Mesenchymal stem cell (in vitro differentiated cells and primary cell): Measurements from ENCODE around the gene ZNF140.
A peak's percentile ranks its signal among the peaks of the same experiment; 100 is the strongest.

Source experiments
- DNase-seq: peaks from one replicate; pipeline ENCODE4 v3.0.0-alpha.2; 2013
- H2AFZ ChIP-seq: one replicate; pipeline ENCODE4 v1.6.1; 2013; ENCODE audit warnings: low read depth, mild to moderate bottlenecking, control low read depth, inconsistent platforms, low read length, moderate library complexity
- H2AK5ac ChIP-seq: 2 replicates; pipeline ENCODE4 v1.6.1; 2013; ENCODE audit warnings: low read length, moderate library complexity, mild to moderate bottlenecking, inconsistent platforms; ENCODE audit not compliant: severe bottlenecking
- H2BK120ac ChIP-seq: one replicate; pipeline ENCODE4 v1.6.1; 2013; ENCODE audit warnings: low read depth, mild to moderate bottlenecking, inconsistent platforms, low read length, moderate library complexity
- H2BK12ac ChIP-seq, 2 experiments: one replicate each; pipeline ENCODE4 v1.6.1; 2013; ENCODE audit warnings: inconsistent platforms in 2 of 2, low read length in 2 of 2, mild to moderate bottlenecking in 2 of 2, moderate library complexity in 2 of 2, control low read depth in 1 of 2
- H2BK15ac ChIP-seq: one replicate; pipeline ENCODE4 v1.6.1; 2013; ENCODE audit warnings: mild to moderate bottlenecking, low read depth, inconsistent platforms; ENCODE audit not compliant: poor library complexity, severe bottlenecking
- H2BK5ac ChIP-seq: 2 replicates; pipeline ENCODE4 v1.6.1; 2013; ENCODE audit warnings: low read depth, mild to moderate bottlenecking, low read length, control low read depth, inconsistent platforms; ENCODE audit not compliant: poor library complexity, severe bottlenecking
- H3K14ac ChIP-seq, 2 experiments: one replicate each; pipeline ENCODE4 v1.6.1; 2013; ENCODE audit warnings: inconsistent platforms in 2 of 2, low read length in 2 of 2, control low read depth in 1 of 2, mild to moderate bottlenecking in 1 of 2, moderate library complexity in 1 of 2
- H3K18ac ChIP-seq, 2 experiments: one replicate each; pipeline ENCODE4 v1.6.1; 2013; ENCODE audit warnings: inconsistent platforms in 2 of 2, low read length in 2 of 2, control low read depth in 1 of 2, low read depth in 1 of 2, mild to moderate bottlenecking in 1 of 2
- H3K23ac ChIP-seq, 2 experiments: one replicate each; pipeline ENCODE4 v1.6.1; 2013; ENCODE audit warnings: inconsistent platforms in 2 of 2, low read length in 2 of 2, mild to moderate bottlenecking in 2 of 2, moderate library complexity in 2 of 2, control low read depth in 1 of 2
- H3K27ac ChIP-seq: 2 replicates; pipeline ENCODE4 v1.5.1; 2013; ENCODE audit warnings: mild to moderate bottlenecking, moderate library complexity, low read length, control low read depth, inconsistent platforms; ENCODE audit not compliant: poor library complexity, severe bottlenecking
- H3K27me3 ChIP-seq, 2 experiments: 2 replicates each; pipeline versions ENCODE4 v1.6.1 to v1.7.0; 2013; ENCODE audit warnings: low read length in 2 of 2, mild to moderate bottlenecking in 2 of 2, moderate library complexity in 2 of 2, control low read depth in 1 of 2, inconsistent platforms in 1 of 2; ENCODE audit not compliant: control insufficient read depth in 1 of 2, insufficient read depth in 1 of 2
- H3K36me3 ChIP-seq, 2 experiments: 2 replicates each; pipeline versions ENCODE4 v1.6.1 to v1.7.0; 2013; ENCODE audit warnings: low read length in 2 of 2, control low read depth in 1 of 2, inconsistent platforms in 1 of 2, low read depth in 1 of 2, mild to moderate bottlenecking in 1 of 2; ENCODE audit not compliant: insufficient read depth in 2 of 2, control insufficient read depth in 1 of 2
- H3K4ac ChIP-seq, 2 experiments: one replicate each; pipeline ENCODE4 v1.6.1; 2013; ENCODE audit warnings: inconsistent platforms in 2 of 2, low read length in 2 of 2, mild to moderate bottlenecking in 2 of 2, moderate library complexity in 2 of 2, control low read depth in 1 of 2, low read depth in 1 of 2
- H3K4me1 ChIP-seq: 2 replicates; pipeline ENCODE4 v1.6.1; 2013; ENCODE audit warnings: low read depth, low read length, control low read depth; ENCODE audit not compliant: control insufficient read depth, insufficient read depth
- H3K4me2 ChIP-seq: 2 replicates; pipeline ENCODE4 v1.6.1; 2013; ENCODE audit warnings: low read length, mild to moderate bottlenecking, inconsistent platforms; ENCODE audit not compliant: poor library complexity, severe bottlenecking
- H3K4me3 ChIP-seq, 2 experiments: 2 replicates each; pipeline versions ENCODE4 v1.5.1 to v1.7.0; 2013; ENCODE audit warnings: low read length in 2 of 2, mild to moderate bottlenecking in 2 of 2, control low read depth in 1 of 2, low read depth in 1 of 2; ENCODE audit not compliant: insufficient read depth in 1 of 2
- H3K79me1 ChIP-seq: replicated peaks from 2 replicates; pipeline ENCODE4 v1.6.1; 2013; ENCODE audit warnings: mild to moderate bottlenecking, control low read depth, low read length, inconsistent platforms; ENCODE audit not compliant: poor library complexity, severe bottlenecking
- H3K9ac ChIP-seq: 2 replicates; pipeline ENCODE4 v1.7.0; 2013; ENCODE audit warnings: mild to moderate bottlenecking, low read length, moderate library complexity
- H3K9me3 ChIP-seq: 2 replicates; pipeline ENCODE4 v1.7.0; 2013; ENCODE audit warnings: mild to moderate bottlenecking, low read length; ENCODE audit not compliant: control insufficient read depth
- H4K8ac ChIP-seq: one replicate; pipeline ENCODE4 v1.6.1; 2013; ENCODE audit warnings: inconsistent platforms, mild to moderate bottlenecking, low read length, moderate library complexity
- H4K91ac ChIP-seq: one replicate; pipeline ENCODE4 v1.6.1; 2013; ENCODE audit warnings: mild to moderate bottlenecking, low read length, inconsistent platforms
- WGBS: methylation state at CpG from one replicate; pipeline ENCODE4 v1.1.7; 2013; ENCODE audit warnings: mixed read lengths; 5-methylcytosine and 5-hydroxymethylcytosine counted together

The ZNF140 gene

DNA sequence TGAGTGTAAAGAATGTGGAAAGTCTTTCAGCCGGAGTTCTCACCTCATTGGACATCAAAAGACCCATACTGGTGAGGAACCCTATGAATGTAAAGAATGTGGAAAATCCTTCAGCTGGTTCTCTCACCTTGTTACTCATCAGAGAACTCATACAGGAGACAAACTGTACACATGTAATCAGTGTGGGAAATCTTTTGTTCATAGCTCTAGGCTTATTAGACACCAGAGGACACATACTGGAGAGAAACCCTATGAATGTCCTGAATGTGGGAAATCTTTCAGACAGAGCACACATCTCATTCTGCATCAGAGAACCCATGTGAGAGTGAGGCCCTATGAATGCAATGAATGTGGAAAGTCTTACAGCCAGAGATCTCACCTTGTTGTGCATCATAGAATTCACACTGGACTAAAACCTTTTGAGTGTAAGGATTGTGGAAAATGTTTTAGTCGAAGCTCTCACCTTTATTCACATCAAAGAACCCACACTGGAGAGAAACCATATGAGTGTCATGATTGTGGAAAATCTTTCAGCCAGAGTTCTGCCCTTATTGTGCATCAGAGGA, 75.5 kb downstream of the ZNF140 start:
- H3K4me2 ChIP-seq: no peak overlapping the region
- peak; percentile 14 for DNase-seq
- H3K27ac ChIP-seq: no peak overlapping the region
- no peak overlapping the region for H2AK5ac ChIP-seq
- no peak overlapping the region for H4K91ac ChIP-seq
- H3K79me1 ChIP-seq: peaks cover 1% of the 10 kb centered on the region
- no peaks in the 10 kb centered on the region for H3K27me3 ChIP-seq
- H3K4me1 ChIP-seq: no peaks in the 10 kb centered on the region
- no peak overlapping the region for H3K18ac ChIP-seq
- H4K8ac ChIP-seq: no peak overlapping the region
- peak overlapping the region in 1 of 2 experiments; percentile 58 for H3K4me3 ChIP-seq
- no peak overlapping the region for H3K9ac ChIP-seq
- no peak overlapping the region for H2AFZ ChIP-seq
- H2BK15ac ChIP-seq: no peak overlapping the region
- no CpG with 5 or more reads among the region's 2 CpGs for WGBS
- peaks cover 22 to 67% of the 10 kb centered on the region in 2 experiments for H3K36me3 ChIP-seq
- no peak overlapping the region for H2BK5ac ChIP-seq
- no peak overlapping the region for H2BK12ac ChIP-seq
- no peak overlapping the region for H2BK120ac ChIP-seq
- no peak overlapping the region for H3K23ac ChIP-seq
- H3K14ac ChIP-seq: no peak overlapping the region
- H3K4ac ChIP-seq: no peak overlapping the region
- peaks cover 94% of the 10 kb centered on the region for H3K9me3 ChIP-seq
